HUES48 (cell line): Measurements from ENCODE around the gene KIF6.

Experiments used
- H3K27ac ChIP-seq: one replicate; pipeline ENCODE4 v1.7.0; 2013; ENCODE audit warnings: low read depth, low read length, inconsistent platforms
- H3K27me3 ChIP-seq: 2 replicates; pipeline ENCODE4 v1.6.1; 2013; ENCODE audit warnings: mild to moderate bottlenecking, low read length; ENCODE audit not compliant: control insufficient read depth, insufficient read depth
- H3K36me3 ChIP-seq: 2 replicates; pipeline ENCODE4 v1.6.1; 2013; ENCODE audit warnings: low read length; ENCODE audit not compliant: control insufficient read depth, insufficient read depth
- H3K4me1 ChIP-seq: 2 replicates; pipeline ENCODE4 v1.6.1; 2013; ENCODE audit warnings: mild to moderate bottlenecking, low read length; ENCODE audit not compliant: control insufficient read depth, insufficient read depth
- H3K4me3 ChIP-seq: 2 replicates; pipeline ENCODE4 v1.5.1; 2013; ENCODE audit warnings: mild to moderate bottlenecking, low read depth, low read length
- H3K9ac ChIP-seq: 2 replicates; pipeline ENCODE4 v1.6.1; 2013; ENCODE audit warnings: mild to moderate bottlenecking, low read depth, low read length, moderate library complexity
- H3K9me3 ChIP-seq: 2 replicates; pipeline ENCODE4 v1.6.1; 2013; ENCODE audit warnings: low read length; ENCODE audit not compliant: control insufficient read depth, insufficient read depth

The KIF6 gene

DNA sequence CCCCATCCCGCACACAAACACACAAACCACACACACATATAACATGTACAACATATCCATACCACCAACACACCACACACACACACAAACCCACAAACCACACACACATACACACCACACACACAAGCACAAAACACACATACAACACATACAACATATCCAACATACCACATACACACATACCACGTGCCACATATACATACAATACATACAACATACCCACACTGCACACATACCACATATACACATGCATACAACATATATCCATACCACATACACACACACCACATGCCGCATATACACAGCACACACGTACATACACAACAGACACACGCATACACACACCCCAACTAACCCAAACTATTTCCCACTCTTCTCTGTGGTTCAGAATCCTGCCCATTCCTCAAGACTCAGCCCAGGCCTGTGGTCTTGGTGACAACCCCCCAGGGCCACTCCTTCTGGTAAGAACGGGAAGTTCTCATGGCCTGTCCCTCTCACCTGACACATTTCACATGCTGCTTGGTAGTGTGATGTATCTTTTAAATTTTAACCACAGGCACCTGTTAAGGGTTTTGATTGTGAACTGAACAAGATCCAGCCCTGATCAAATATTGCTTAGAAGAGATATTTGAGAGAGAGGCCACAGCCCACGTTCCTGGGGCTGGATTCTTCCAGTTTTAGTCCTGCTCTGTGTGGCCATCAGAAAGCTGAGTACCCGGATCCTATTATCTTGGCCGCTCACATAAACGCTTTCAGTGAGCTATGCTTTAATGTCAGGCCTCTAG is 346.8 kb downstream of the KIF6 start:
- H3K4me1 ChIP-seq = no peaks in the 10 kb centered on the region
- no peaks in the 10 kb centered on the region for H3K27me3 ChIP-seq
- H3K9me3 ChIP-seq = no peaks in the 10 kb centered on the region
- no peak overlapping the region for H3K4me3 ChIP-seq
- H3K27ac ChIP-seq = no peak overlapping the region
- no peaks in the 10 kb centered on the region for H3K36me3 ChIP-seq
- H3K9ac ChIP-seq = no peak overlapping the region

DNA sequence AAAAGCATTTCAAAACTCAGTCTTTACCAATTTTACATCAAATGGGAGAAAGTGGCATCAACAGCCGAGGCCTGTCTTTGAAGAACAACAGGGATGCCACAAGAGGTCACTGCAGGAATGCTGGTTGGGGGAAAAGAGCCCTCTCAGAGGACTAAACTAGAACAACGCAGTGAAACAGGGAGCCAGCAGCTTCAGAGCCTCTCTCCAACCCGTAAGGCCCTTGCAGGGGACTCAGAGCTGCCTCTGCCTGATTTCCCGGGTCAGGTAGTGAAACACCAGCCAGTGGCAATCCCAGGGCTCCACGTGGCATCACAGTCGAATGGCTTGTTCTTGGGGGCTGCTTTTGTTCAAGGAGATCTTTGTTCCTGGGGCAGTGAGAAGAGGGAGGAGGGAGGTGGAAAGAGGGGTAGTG is 347.7 kb downstream of the KIF6 start:
- Histone ChIP-seq H3K36me3 (no peaks in the 10 kb centered on the region), H3K27me3 (no peaks in the 10 kb centered on the region), H3K27ac (no peak overlapping the region), H3K4me3 (no peak overlapping the region), H3K4me1 (no peaks in the 10 kb centered on the region), H3K9ac (no peak overlapping the region), H3K9me3 (no peaks in the 10 kb centered on the region)

DNA sequence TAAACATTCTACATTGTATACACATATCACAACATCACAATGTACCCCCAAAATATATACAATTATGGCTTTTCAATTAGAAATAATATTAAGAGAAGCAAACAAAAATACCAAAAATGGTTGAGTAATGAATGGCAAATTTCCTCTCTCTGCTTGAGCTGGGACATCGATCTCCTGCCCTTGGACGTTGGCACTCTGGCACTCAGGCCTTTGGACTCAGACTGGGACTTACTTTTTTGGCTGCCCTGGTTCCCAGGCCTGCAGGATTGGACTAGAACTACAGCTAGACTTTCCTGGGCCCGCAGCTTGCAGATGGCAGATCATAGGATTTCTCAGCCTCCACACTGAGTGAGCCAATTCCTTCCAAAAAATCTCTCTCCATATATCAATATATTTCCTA is 349.8 kb downstream of the KIF6 start:
- Histone ChIP-seq H3K9me3 (no peaks in the 10 kb centered on the region), H3K27me3 (no peaks in the 10 kb centered on the region), H3K4me1 (no peaks in the 10 kb centered on the region), H3K4me3 (no peak overlapping the region), H3K27ac (no peak overlapping the region), H3K36me3 (no peaks in the 10 kb centered on the region), H3K9ac (no peak overlapping the region)

DNA sequence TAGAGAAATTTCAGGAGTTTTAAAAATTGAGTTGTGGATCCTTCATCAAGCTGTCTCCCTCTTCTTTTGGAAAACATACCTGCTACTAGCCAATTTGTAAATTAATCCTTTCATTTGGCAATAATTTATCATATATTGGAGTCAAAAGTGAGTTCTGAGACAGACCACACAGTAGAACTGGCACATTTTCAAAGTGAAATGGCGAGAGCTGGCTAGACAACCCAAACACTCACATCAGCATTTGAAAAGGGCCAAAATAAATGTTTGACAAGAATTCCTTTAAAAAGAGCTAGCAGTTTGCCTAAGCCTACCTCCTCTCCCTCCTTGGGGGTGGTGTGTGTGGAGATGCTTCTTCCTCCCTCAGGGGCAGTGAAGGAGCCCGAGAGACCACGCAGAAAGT is 354.8 kb downstream of the KIF6 start:
- no peaks in the 10 kb centered on the region for H3K27me3 ChIP-seq
- H3K27ac ChIP-seq = no peak overlapping the region
- no peaks in the 10 kb centered on the region for H3K36me3 ChIP-seq
- no peaks in the 10 kb centered on the region for H3K4me1 ChIP-seq
- no peak overlapping the region for H3K4me3 ChIP-seq
- H3K9me3 ChIP-seq = no peaks in the 10 kb centered on the region
- no peak overlapping the region for H3K9ac ChIP-seq

GRCh38 chr6:39369987-39370386 is 355.2 kb downstream of the KIF6 start:
- no peaks in the 10 kb centered on the region for H3K27me3 ChIP-seq
- no peaks in the 10 kb centered on the region for H3K36me3 ChIP-seq
- H3K4me1 ChIP-seq = no peaks in the 10 kb centered on the region
- H3K9me3 ChIP-seq = no peaks in the 10 kb centered on the region
- H3K9ac ChIP-seq = no peak overlapping the region
- H3K4me3 ChIP-seq = no peak overlapping the region
- H3K27ac ChIP-seq = no peak overlapping the region

- H3K4me1 ChIP-seq = no peaks in the 10 kb centered on the region
- no peaks in the 10 kb centered on the region for H3K9me3 ChIP-seq
- H3K27me3 ChIP-seq = no peaks in the 10 kb centered on the region
Measured at GRCh38 chr6:39367700-39368099, 357.5 kb downstream of the KIF6 start.

GRCh38 chr6:39366931-39367618 is 358.1 kb downstream of the KIF6 start:
- Histone ChIP-seq H3K27me3 (no peaks in the 10 kb centered on the region), H3K9ac (no peak overlapping the region), H3K4me1 (peaks cover 6% of the 10 kb centered on the region; the same call in 1 of the 2 replicates), H3K9me3 (no peaks in the 10 kb centered on the region), H3K36me3 (no peaks in the 10 kb centered on the region), H3K27ac (no peak overlapping the region), H3K4me3 (no peak overlapping the region)

More at GRCh38 chr6:39367700-39368099, 357.5 kb downstream of the KIF6 start:
- Histone ChIP-seq H3K27ac (no peak overlapping the region), H3K36me3 (no peaks in the 10 kb centered on the region), H3K9ac (no peak overlapping the region), H3K4me3 (no peak overlapping the region)

- H3K27me3 ChIP-seq = no peaks in the 10 kb centered on the region
Measured at GRCh38 chr6:39365281-39366074, 359.7 kb downstream of the KIF6 start.

GRCh38 chr6:39363280-39363679 is 361.9 kb downstream of the KIF6 start:
- no peaks in the 10 kb centered on the region for H3K27me3 ChIP-seq
- no peak overlapping the region for H3K27ac ChIP-seq
- H3K36me3 ChIP-seq = no peaks in the 10 kb centered on the region
- no peak overlapping the region for H3K4me3 ChIP-seq
- H3K9me3 ChIP-seq = no peaks in the 10 kb centered on the region
- peaks cover 6% of the 10 kb centered on the region; the same call in 1 of the 2 replicates for H3K4me1 ChIP-seq
- no peak overlapping the region for H3K9ac ChIP-seq

More at GRCh38 chr6:39365281-39366074, 359.7 kb downstream of the KIF6 start:
- Histone ChIP-seq H3K4me3 (no peak overlapping the region), H3K9ac (no peak overlapping the region), H3K9me3 (no peaks in the 10 kb centered on the region), H3K4me1 (peaks cover 6% of the 10 kb centered on the region; the same call in 1 of the 2 replicates), H3K27ac (no peak overlapping the region), H3K36me3 (no peaks in the 10 kb centered on the region)

DNA sequence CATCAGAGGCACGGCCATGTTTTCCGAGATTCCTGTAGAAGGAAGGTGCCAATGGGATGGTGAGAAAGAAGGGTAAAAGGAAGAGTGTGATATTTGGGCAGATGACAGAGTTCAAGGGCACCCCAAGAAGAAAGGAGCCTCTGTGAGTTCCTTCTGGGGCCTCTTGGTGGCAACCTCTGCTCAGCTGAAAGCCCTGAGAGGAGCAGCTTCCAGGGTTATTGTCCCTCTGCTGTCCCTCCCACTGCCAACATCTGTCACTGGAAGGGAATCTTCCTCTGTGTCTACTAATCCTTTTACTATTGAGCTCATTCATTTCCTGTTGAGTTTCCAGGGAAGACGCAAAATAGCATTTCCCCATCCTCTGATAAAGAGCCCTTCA is 362.7 kb downstream of the KIF6 start:
- Histone ChIP-seq H3K27me3 (no peaks in the 10 kb centered on the region), H3K4me1 (peaks cover 6% of the 10 kb centered on the region; the same call in 1 of the 2 replicates), H3K27ac (no peak overlapping the region), H3K36me3 (no peaks in the 10 kb centered on the region), H3K9me3 (no peaks in the 10 kb centered on the region), H3K4me3 (no peak overlapping the region), H3K9ac (no peak overlapping the region)
